Endodermal cell (in vitro differentiated cells): ENCODE results near the gene LEKR1. TPM values are rescaled to one million over a fixed set of nuclear protein-coding genes. Genes with fewer than 3 reads are reported as not detected.

Experiments
- DNase-seq: peaks from one replicate; pipeline ENCODE4 v3.0.0-alpha.2; 2017
- H3K27ac ChIP-seq: 2 replicates; pipeline ENCODE4 v1.5.1; 2013; ENCODE audit warnings: mild to moderate bottlenecking, low read depth, low read length, moderate library complexity
- H3K27me3 ChIP-seq: 2 replicates; pipeline ENCODE4 v1.6.1; 2013; ENCODE audit warnings: mild to moderate bottlenecking, low read length, moderate library complexity; ENCODE audit not compliant: insufficient read depth, control insufficient read depth, poor library complexity, severe bottlenecking
- H3K36me3 ChIP-seq: 2 replicates; pipeline ENCODE4 v1.7.0; 2013; ENCODE audit warnings: mild to moderate bottlenecking, low read length, moderate library complexity; ENCODE audit not compliant: control insufficient read depth, insufficient read depth
- H3K4me1 ChIP-seq: one replicate; pipeline ENCODE4 v1.7.0; 2013; ENCODE audit warnings: low read length; ENCODE audit not compliant: control insufficient read depth, insufficient read depth
- H3K4me3 ChIP-seq: 2 replicates; pipeline ENCODE4 v1.5.1; 2013; ENCODE audit warnings: mild to moderate bottlenecking, low read length, moderate library complexity
- H3K9ac ChIP-seq: 2 replicates; pipeline ENCODE4 v1.6.1; 2013; ENCODE audit warnings: mild to moderate bottlenecking, low read length, moderate library complexity; ENCODE audit not compliant: poor library complexity, severe bottlenecking; ENCODE audit errors: extremely low read depth
- H3K9me3 ChIP-seq: 2 replicates; pipeline ENCODE4 v1.6.1; 2013; ENCODE audit warnings: mild to moderate bottlenecking, low read length, moderate library complexity; ENCODE audit not compliant: control insufficient read depth
- H3K27ac Mint-ChIP-seq: 2 replicates; pipeline ENCODE4 v1.8.0; 2020; ENCODE audit warnings: mixed read lengths
- H3K27me3 Mint-ChIP-seq: 2 replicates; pipeline ENCODE4 v1.8.0; 2021; ENCODE audit warnings: mild to moderate bottlenecking, mixed read lengths; ENCODE audit not compliant: insufficient read depth
- H3K36me3 Mint-ChIP-seq: 2 replicates; pipeline ENCODE4 v1.8.0; 2020; ENCODE audit warnings: low read depth, mixed read lengths
- H3K4me1 Mint-ChIP-seq: 2 replicates; pipeline ENCODE4 v1.8.0; 2020; ENCODE audit warnings: mixed read lengths
- H3K4me3 Mint-ChIP-seq: 2 replicates; pipeline ENCODE4 v1.8.0; 2020; ENCODE audit warnings: mild to moderate bottlenecking, moderate library complexity, mixed read lengths
- H3K9me3 Mint-ChIP-seq: 2 replicates; pipeline ENCODE4 v1.8.0; 2020; ENCODE audit warnings: mild to moderate bottlenecking, mixed read lengths
- CTCF ChIP-seq: fragments of 200-600 bp; sonication (generic); conservative IDR thresholded peaks from 2 replicates; pipeline ENCODE4 v1.5.0; 2021; ENCODE audit warnings: antibody characterized with exemption, mild to moderate bottlenecking
- WGBS, 2 experiments: methylation state at CpG; one replicate each; pipeline versions ENCODE4 v1.1.5 to v1.1.7; 2013; ENCODE audit warnings: missing lambda C conversion rate in 2 of 2, mixed read lengths in 1 of 2; ENCODE audit not compliant: insufficient coverage in 1 of 2, insufficient read length in 1 of 2; 5-methylcytosine and 5-hydroxymethylcytosine counted together
- total RNA-seq, 2 donors: library from RNA; stranded (reverse); fragmentation: NEBNext Ultra II Directional in 1 of 2; extraction: Animal tissue kit (Norgen Biotek cat#: 25700) in 1 of 2; gene quantifications; 2 replicates in 1 of 2; 3 replicates in 1 of 2; pipeline ENCODE4 v1.2.1, GENCODE V29; 2021

Gene LEKR1
- total RNA-seq, 2 donors from 2014 or later = 1.0 to 1.2 TPM

- no peaks in the 10 kb centered on the region for H3K4me1 ChIP-seq
- Mint-ChIP-seq H3K27ac (no peak overlapping the region), H3K4me3 (no peak overlapping the region), H3K9me3 (no peaks in the 10 kb centered on the region), H3K36me3 (no peaks in the 10 kb centered on the region), H3K4me1 (peaks cover 8% of the 10 kb centered on the region), H3K27me3 (no peaks in the 10 kb centered on the region)
- H3K4me3 ChIP-seq = no peak overlapping the region
- WGBS, 2 experiments = 80 to 100% methylated on average over 1 to 2 of the region's 2 CpGs
- no peak overlapping the region for H3K9ac ChIP-seq
- no peak for TF ChIP-seq CTCF
- H3K27ac ChIP-seq = no peak overlapping the region
- H3K36me3 ChIP-seq = no peaks in the 10 kb centered on the region
- DNase-seq = no peak
- no peaks in the 10 kb centered on the region for H3K27me3 ChIP-seq
- no peaks in the 10 kb centered on the region for H3K9me3 ChIP-seq
These were observed 36.2 kb downstream of the LEKR1 start for GRCh38 chr3:156862338-156862737.

DNA sequence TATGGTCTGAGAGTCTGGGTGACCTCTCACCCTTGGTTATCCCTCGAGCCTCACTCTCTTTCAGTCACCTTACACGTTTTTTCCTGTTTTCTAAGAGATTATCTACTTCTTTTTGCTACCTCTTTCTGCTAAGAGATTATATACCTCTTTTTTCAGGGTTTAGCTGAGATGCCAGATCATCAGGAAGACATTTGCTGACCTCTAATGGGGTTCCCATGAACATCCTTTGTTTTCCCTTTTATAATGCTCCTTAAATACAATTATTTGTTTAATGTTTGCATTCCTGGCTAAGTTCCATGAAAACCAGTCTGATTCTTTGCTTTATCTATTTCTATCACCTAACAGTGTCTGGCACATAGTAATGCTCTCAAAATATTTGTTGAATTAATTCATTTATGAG is 39.6 kb downstream of the LEKR1 start:
- Histone ChIP-seq H3K9me3 (no peaks in the 10 kb centered on the region), H3K4me3 (no peak overlapping the region), H3K27ac (no peak overlapping the region), H3K4me1 (no peaks in the 10 kb centered on the region), H3K9ac (no peak overlapping the region), H3K36me3 (no peaks in the 10 kb centered on the region), H3K27me3 (no peaks in the 10 kb centered on the region)
- no peak overlapping the region for H3K27ac Mint-ChIP-seq
- WGBS, 2 experiments = 75 to 83% methylated on average over 1 to 2 of the region's 2 CpGs
- H3K9me3 Mint-ChIP-seq = no peaks in the 10 kb centered on the region
- H3K4me1 Mint-ChIP-seq = peaks cover 7% of the 10 kb centered on the region
- peaks cover 2% of the 10 kb centered on the region for H3K27me3 Mint-ChIP-seq
- no peak for DNase-seq
- no peak for TF ChIP-seq CTCF
- H3K4me3 Mint-ChIP-seq = no peak overlapping the region
- H3K36me3 Mint-ChIP-seq = no peaks in the 10 kb centered on the region

GRCh38 chr3:156867174-156867573 is 41.0 kb downstream of the LEKR1 start:
- Histone ChIP-seq H3K4me1 (no peaks in the 10 kb centered on the region), H3K36me3 (no peaks in the 10 kb centered on the region), H3K27me3 (no peaks in the 10 kb centered on the region), H3K4me3 (no peak overlapping the region), H3K9me3 (no peaks in the 10 kb centered on the region), H3K27ac (no peak overlapping the region), H3K9ac (no peak overlapping the region)
- Mint-ChIP-seq H3K4me1 (peaks cover 4% of the 10 kb centered on the region), H3K27me3 (peaks cover 4% of the 10 kb centered on the region), H3K36me3 (peaks cover 4% of the 10 kb centered on the region), H3K27ac (no peak overlapping the region), H3K9me3 (peaks cover 8% of the 10 kb centered on the region), H3K4me3 (no peak overlapping the region)
- 80 to 100% methylated on average over 1 of the region's 1 CpG for WGBS, 2 experiments
- TF ChIP-seq CTCF = no peak
- DNase-seq = no peak
